AG09309 (cell line): Measurements from ENCODE around the gene REELD1.

Source experiments
- DNase-seq: peaks from one replicate; pipeline ENCODE4 v3.0.0-alpha.2; 2010; ENCODE audit warnings: low read depth
- H3K4me3 ChIP-seq: 2 replicates; pipeline ENCODE4 v1.5.1; 2011; ENCODE audit warnings: mild to moderate bottlenecking, low read depth, low read length, moderate library complexity; ENCODE audit not compliant: control insufficient read depth
- CTCF ChIP-seq: IDR thresholded peaks from 2 replicates; pipeline ENCODE4 v1.5.1; 2011; ENCODE audit warnings: mild to moderate bottlenecking, low read depth, low read length, inconsistent platforms; ENCODE audit not compliant: insufficient read depth, control insufficient read depth; ENCODE audit errors: missing control alignments

The REELD1 gene

GRCh38 chr4:146278986-146279385 lies 64.6 kb downstream of the REELD1 start:
- TF ChIP-seq CTCF, result no peak
- no peak overlapping the region for H3K4me3 ChIP-seq
- DNase-seq, result no peak
